NCI-H1417 treated with DMSO at 0.1 percent for 48 hours (cell line): ENCODE measurements around the gene ENTPD7.
"Not testable (repeated sequence)": the region's sequence is repeated elsewhere in the genome, so short reads cannot be mapped to it uniquely, and the experiment has no call there.

Experiments used
- DNase-seq: peaks from one replicate; lab custom pipeline; 2025; lab: John Stamatoyannopoulos, UW

The ENTPD7 gene

GRCh38 chr10:99659031-99659867 is at the start of gene ENTPD7:
Gene ENTPD7 (plus strand): TSS chr10:99659509. CDS start chr10:99659957, 448 bp downstream.
- DNase-seq = peak; percentile 74

GRCh38 chr10:99610221-99610620 is 49.1 kb upstream of the ENTPD7 start:
- DNase-seq = no peak

GRCh38 chr10:99611326-99611725 is 48.0 kb upstream of the ENTPD7 start:
- no peak for DNase-seq

- DNase-seq = no peak
Measured at GRCh38 chr10:99612167-99612831, 47.0 kb upstream of the ENTPD7 start.

GRCh38 chr10:99615426-99615825 is 43.9 kb upstream of the ENTPD7 start:
- no peak for DNase-seq

GRCh38 chr10:99617696-99618095 is 41.6 kb upstream of the ENTPD7 start:
- DNase-seq = no peak

- DNase-seq = no peak
Measured at GRCh38 chr10:99619090-99619800, 40.1 kb upstream of the ENTPD7 start.

GRCh38 chr10:99619851-99620710 is 39.2 kb upstream of the ENTPD7 start, which contains the start of gene SLC25A28:
Gene SLC25A28 (minus strand): TSS chr10:99620439. CDS start chr10:99620335, 104 bp downstream.
- DNase-seq = peak; percentile 96

- DNase-seq = peak; percentile 21
Measured at GRCh38 chr10:99620711-99621453, 38.4 kb upstream of the ENTPD7 start.

- no peak for DNase-seq
Measured at GRCh38 chr10:99621454-99622251, 37.7 kb upstream of the ENTPD7 start.

- DNase-seq = no peak
Measured at GRCh38 chr10:99623919-99624318, 35.4 kb upstream of the ENTPD7 start.

- not testable (repeated sequence) for DNase-seq
Measured at GRCh38 chr10:99625124-99625523, 34.2 kb upstream of the ENTPD7 start.

- no peak for DNase-seq
Measured at GRCh38 chr10:99628923-99629624, 30.2 kb upstream of the ENTPD7 start.

- DNase-seq = no peak
Measured at GRCh38 chr10:99629625-99629978, 29.7 kb upstream of the ENTPD7 start.

- no peak for DNase-seq
Measured at GRCh38 chr10:99630433-99630832, 28.9 kb upstream of the ENTPD7 start.

- no peak for DNase-seq
Measured at GRCh38 chr10:99630991-99631390, 28.3 kb upstream of the ENTPD7 start.

GRCh38 chr10:99631496-99631895 is 27.8 kb upstream of the ENTPD7 start:
- DNase-seq = no peak

GRCh38 chr10:99633832-99634231 is 25.5 kb upstream of the ENTPD7 start:
- DNase-seq = no peak

GRCh38 chr10:99647601-99648151 is 11.6 kb upstream of the ENTPD7 start:
- DNase-seq = no peak
